WTC11 (cell line): ENCODE measurements around the gene CDCA7L. TPM values are rescaled to one million over a fixed set of nuclear protein-coding genes. Genes with fewer than 3 reads are reported as not detected.

ENCODE experiments used
- ATAC-seq: fragments of 200-7000 bp; cut with Tn5 transposase; 2 replicates; pipeline ENCODE4 v1.10.0; 2021; ENCODE audit warnings: mild to moderate bottlenecking, moderate library complexity
- CTCF ChIA-PET: fragments of 300-600 bp; sonication (Branson Sonifier 250); formaldehyde crosslinking; loops from one replicate; lab custom pipeline; 2021; ENCODE audit warnings: antibody characterized with exemption; lab: Charles Lee
- POLR2A ChIA-PET: fragments of 350-600 bp; sonication (Branson Sonifier 250); formaldehyde crosslinking; loops from one replicate; lab custom pipeline; 2021; ENCODE audit warnings: antibody characterized with exemption; lab: Charles Lee
- DNase-seq: peaks from one replicate; pipeline ENCODE4 v3.0.0; 2021; ENCODE audit warnings: low spot score
- H3K27ac Mint-ChIP-seq: 2 replicates; pipeline ENCODE4 v1.8.0; 2021; ENCODE audit warnings: mixed read lengths
- H3K27me3 Mint-ChIP-seq: 2 replicates; pipeline ENCODE4 v1.8.0; 2021; ENCODE audit warnings: low read depth, mild to moderate bottlenecking, moderate library complexity, mixed read lengths
- H3K36me3 Mint-ChIP-seq: 2 replicates; pipeline ENCODE4 v1.8.0; 2021; ENCODE audit warnings: mixed read lengths
- H3K4me1 Mint-ChIP-seq: 2 replicates; pipeline ENCODE4 v1.8.0; 2022; ENCODE audit warnings: mixed read lengths
- H3K4me3 Mint-ChIP-seq: 2 replicates; pipeline ENCODE4 v1.8.0; 2021; ENCODE audit warnings: mild to moderate bottlenecking, moderate library complexity, mixed read lengths
- H3K9me3 Mint-ChIP-seq: 2 replicates; pipeline ENCODE4 v1.8.0; 2021; ENCODE audit warnings: mixed read lengths
- AR ChIP-seq: fragments of 250-450 bp; sonication (Bioruptor Pico); IDR thresholded peaks from 2 replicates; pipeline ENCODE4 v1.9.0; 2021; ENCODE audit warnings: mild to moderate bottlenecking
- ATF3 ChIP-seq: sonication (generic); formaldehyde crosslinking; conservative IDR thresholded peaks from 2 replicates; pipeline ENCODE4 v1.8.1; 2022; ENCODE audit warnings: mild to moderate bottlenecking, missing genetic modification reagents
- CDX4 ChIP-seq: fragments of 250-450 bp; sonication (Bioruptor Pico); IDR thresholded peaks from 2 replicates; pipeline ENCODE4 v1.9.0; 2021; ENCODE audit warnings: moderate library complexity, mild to moderate bottlenecking, inconsistent platforms, borderline replicate concordance
- ESRRA ChIP-seq: sonication (generic); formaldehyde crosslinking; IDR thresholded peaks from 2 replicates; pipeline ENCODE4 v1.8.1; 2022; ENCODE audit warnings: mild to moderate bottlenecking, missing genetic modification reagents, borderline replicate concordance
- FOXJ3 ChIP-seq: sonication (generic); formaldehyde crosslinking; IDR thresholded peaks from 2 replicates; pipeline ENCODE4 v1.9.0; 2021; ENCODE audit warnings: missing genetic modification reagents, mild to moderate bottlenecking, borderline replicate concordance
- FOXP1 ChIP-seq: sonication (generic); formaldehyde crosslinking; IDR thresholded peaks from 2 replicates; pipeline ENCODE4 v1.8.0; 2022; ENCODE audit warnings: missing genetic modification reagents, mild to moderate bottlenecking, moderate library complexity, borderline replicate concordance
- FOXP4 ChIP-seq: sonication (generic); formaldehyde crosslinking; IDR thresholded peaks from 2 replicates; pipeline ENCODE4 v1.8.0; 2022; ENCODE audit warnings: mild to moderate bottlenecking, missing genetic modification reagents
- GRHL2 ChIP-seq: fragments of 250-450 bp; sonication (Bioruptor Pico); IDR thresholded peaks from 2 replicates; pipeline ENCODE4 v1.8.0; 2022; ENCODE audit warnings: mild to moderate bottlenecking, moderate library complexity; ENCODE audit not compliant: insufficient replicate concordance, severe bottlenecking
- GTF2I ChIP-seq: fragments of 250-450 bp; sonication (Bioruptor Pico); conservative IDR thresholded peaks from 2 replicates; pipeline ENCODE4 v1.4.0; 2021; ENCODE audit warnings: mild to moderate bottlenecking
- IRF2 ChIP-seq: sonication (generic); formaldehyde crosslinking; IDR thresholded peaks from 2 replicates; pipeline ENCODE4 v1.8.0; 2022; ENCODE audit warnings: low read depth, missing genetic modification reagents, borderline replicate concordance
- JAZF1 ChIP-seq: fragments of 250-450 bp; sonication (Bioruptor Pico); IDR thresholded peaks from 2 replicates; pipeline ENCODE4 v1.9.0; 2021; ENCODE audit warnings: moderate library complexity, mild to moderate bottlenecking, inconsistent platforms
- JUN ChIP-seq: sonication (generic); formaldehyde crosslinking; IDR thresholded peaks from 2 replicates; pipeline ENCODE4 v1.8.0; 2023; ENCODE audit warnings: mild to moderate bottlenecking, missing genetic modification reagents
- KAT7 ChIP-seq: sonication (generic); formaldehyde crosslinking; IDR thresholded peaks from 2 replicates; pipeline ENCODE4 v1.8.1; 2023; ENCODE audit warnings: missing genetic modification reagents, mild to moderate bottlenecking, borderline replicate concordance
- MAX ChIP-seq: sonication (generic); formaldehyde crosslinking; IDR thresholded peaks from 2 replicates; pipeline ENCODE4 v1.8.0; 2022; ENCODE audit warnings: mild to moderate bottlenecking, missing genetic modification reagents
- MLX ChIP-seq: sonication (generic); formaldehyde crosslinking; IDR thresholded peaks from 2 replicates; pipeline ENCODE4 v1.8.1; 2023; ENCODE audit warnings: mild to moderate bottlenecking, missing genetic modification reagents, moderate library complexity
- OVOL2 ChIP-seq: fragments of 250-450 bp; sonication (Bioruptor Pico); IDR thresholded peaks from 2 replicates; pipeline ENCODE4 v1.9.0; 2021; ENCODE audit warnings: mild to moderate bottlenecking, borderline replicate concordance
- SMAD3 ChIP-seq: sonication (generic); formaldehyde crosslinking; IDR thresholded peaks from 2 replicates; pipeline ENCODE4 v1.8.0; 2022; ENCODE audit warnings: missing genetic modification reagents, mild to moderate bottlenecking, borderline replicate concordance
- SMAD4 ChIP-seq: sonication (generic); formaldehyde crosslinking; IDR thresholded peaks from 2 replicates; pipeline ENCODE4 v1.8.0; 2022; ENCODE audit warnings: mild to moderate bottlenecking, missing genetic modification reagents
- SP1 ChIP-seq: sonication (generic); formaldehyde crosslinking; conservative IDR thresholded peaks from 2 replicates; pipeline ENCODE4 v1.8.1; 2022; ENCODE audit warnings: missing genetic modification reagents
- TCF7 ChIP-seq: sonication (generic); formaldehyde crosslinking; IDR thresholded peaks from 2 replicates; pipeline ENCODE4 v1.8.0; 2022; ENCODE audit warnings: mild to moderate bottlenecking, low read depth, missing genetic modification reagents, moderate library complexity
- ZNF219 ChIP-seq: sonication (generic); formaldehyde crosslinking; IDR thresholded peaks from 2 replicates; pipeline ENCODE4 v1.8.0; 2023; ENCODE audit warnings: missing genetic modification reagents, mild to moderate bottlenecking, borderline replicate concordance
- ZNF263 ChIP-seq: sonication (generic); formaldehyde crosslinking; IDR thresholded peaks from 2 replicates; pipeline ENCODE4 v1.8.1; 2022; ENCODE audit warnings: low read depth, mild to moderate bottlenecking, moderate library complexity, missing genetic modification reagents
- ZNF317 ChIP-seq: sonication (generic); formaldehyde crosslinking; IDR thresholded peaks from 2 replicates; pipeline ENCODE4 v1.8.1; 2023; ENCODE audit warnings: low read depth, mild to moderate bottlenecking, moderate library complexity, missing genetic modification reagents, borderline replicate concordance
- ZNF396 ChIP-seq: fragments of 250-450 bp; sonication (Bioruptor Pico); IDR thresholded peaks from 2 replicates; pipeline ENCODE4 v1.8.0; 2021; ENCODE audit warnings: mild to moderate bottlenecking, moderate library complexity, borderline replicate concordance
- ZNF423 ChIP-seq: fragments of 250-450 bp; sonication (Bioruptor Pico); IDR thresholded peaks from 2 replicates; pipeline ENCODE4 v2.1.2; 2022; ENCODE audit warnings: mild to moderate bottlenecking, moderate library complexity
- total RNA-seq: library from RNA; stranded (reverse); gene quantifications from 3 replicates; pipeline ENCODE4 v1.2.3, GENCODE V29; 2021
- TF ChIP-seq, protein P1 (sequence below): sonication (generic); formaldehyde crosslinking; IDR thresholded peaks from 2 replicates; pipeline ENCODE4 v1.8.1; 2022; ENCODE audit warnings: missing genetic modification reagents, borderline replicate concordance

CDCA7L gene
- total RNA-seq, 1 experiment from 2014 or later = 161 TPM

DNA sequence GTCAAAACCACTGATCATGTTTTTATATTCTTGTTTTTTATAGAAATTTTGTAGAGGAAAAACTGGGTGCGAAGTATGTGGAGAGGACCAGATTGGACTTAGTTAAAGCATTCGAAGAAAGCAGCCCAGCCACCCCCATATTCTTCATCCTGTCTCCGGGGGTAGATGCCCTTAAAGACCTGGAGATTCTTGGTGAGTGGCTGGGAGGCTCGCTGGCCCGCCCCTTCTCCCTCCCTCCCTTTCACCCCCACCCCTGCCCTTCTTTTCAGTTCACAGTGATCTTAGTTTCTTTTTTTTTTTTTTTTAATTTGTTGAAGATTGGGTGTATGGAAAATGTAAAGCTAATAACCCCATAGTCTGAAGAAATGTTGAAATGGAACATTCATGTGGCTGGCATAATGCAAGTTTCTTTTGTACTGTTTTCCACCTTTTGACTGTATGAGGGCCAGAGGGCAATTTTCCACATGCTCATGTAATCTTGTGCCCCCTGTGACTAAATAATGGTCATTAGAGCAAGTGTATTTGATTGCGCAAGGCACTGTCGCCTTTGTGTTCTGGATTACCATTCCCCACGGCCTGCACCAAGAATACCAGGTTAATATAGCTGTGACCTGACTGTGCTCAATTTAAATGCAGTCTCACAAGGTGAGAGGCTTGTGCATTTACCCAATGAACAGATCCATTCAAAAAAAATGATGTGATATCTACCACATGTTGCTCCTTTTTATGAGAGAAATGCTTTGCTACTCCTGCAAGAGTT is 77.7 kb downstream of the CDCA7L start (continued):
- no peak for TF ChIP-seq TCF7 (CRISPR knock-in tag)

DNA sequence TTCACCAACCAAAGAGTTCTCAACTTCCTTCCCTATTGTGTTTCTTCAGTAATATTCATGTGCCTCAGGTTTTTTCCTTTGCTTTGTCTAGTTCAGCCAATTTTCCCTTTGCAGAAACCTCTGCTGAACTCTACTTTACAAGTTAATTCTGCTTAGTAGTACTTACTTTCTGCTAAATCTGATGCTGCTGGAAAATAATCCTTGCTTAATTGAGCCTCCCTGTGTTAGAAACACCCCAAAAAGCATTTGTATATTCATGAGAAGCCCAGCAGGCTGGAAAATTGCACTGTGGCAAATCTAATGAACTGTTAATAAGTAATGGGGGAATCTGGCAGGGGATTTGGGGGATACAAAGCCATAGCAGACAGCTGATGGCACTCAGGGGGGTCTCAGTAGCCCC is 78.5 kb downstream of the CDCA7L start:
- peaks cover 71% of the 10 kb centered on the region for H3K4me1 Mint-ChIP-seq
- H3K27ac Mint-ChIP-seq = peak overlapping the region; percentile 89
- CTCF ChIA-PET = interaction anchor here (3.2 kb wide), 1 partner anchor 15 kb away, joined by 10 read pairs; no protein-coding TSS in a partner anchor
- H3K36me3 Mint-ChIP-seq = peaks cover 9% of the 10 kb centered on the region; the same call in 1 of the 2 replicates
- DNase-seq (no peak), ATAC-seq (no peak)
- TF ChIP-seq FOXP4 (CRISPR knock-in tag) (no peak), ZNF423 (CRISPR knock-in tag) (no peak), ZNF219 (CRISPR knock-in tag) (no peak), ZNF263 (CRISPR knock-in tag) (no peak), KAT7 (no peak), SMAD3 (CRISPR knock-in tag) (no peak), FOXP1 (no peak), JAZF1 (no peak), ESRRA (CRISPR knock-in tag) (no peak), ZNF396 (no peak), MAX (CRISPR knock-in tag) (no peak), SMAD4 (CRISPR knock-in tag) (no peak), OVOL2 (CRISPR knock-in tag) (no peak)
- TF ChIP-seq, protein P1, sequence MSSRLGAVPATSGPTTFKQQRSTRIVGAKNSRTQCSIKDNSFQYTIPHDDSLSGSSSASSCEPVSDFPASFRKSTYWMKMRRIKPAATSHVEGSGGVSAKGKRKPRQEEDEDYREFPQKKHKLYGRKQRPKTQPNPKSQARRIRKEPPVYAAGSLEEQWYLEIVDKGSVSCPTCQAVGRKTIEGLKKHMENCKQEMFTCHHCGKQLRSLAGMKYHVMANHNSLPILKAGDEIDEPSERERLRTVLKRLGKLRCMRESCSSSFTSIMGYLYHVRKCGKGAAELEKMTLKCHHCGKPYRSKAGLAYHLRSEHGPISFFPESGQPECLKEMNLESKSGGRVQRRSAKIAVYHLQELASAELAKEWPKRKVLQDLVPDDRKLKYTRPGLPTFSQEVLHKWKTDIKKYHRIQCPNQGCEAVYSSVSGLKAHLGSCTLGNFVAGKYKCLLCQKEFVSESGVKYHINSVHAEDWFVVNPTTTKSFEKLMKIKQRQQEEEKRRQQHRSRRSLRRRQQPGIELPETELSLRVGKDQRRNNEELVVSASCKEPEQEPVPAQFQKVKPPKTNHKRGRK (CRISPR knock-in tag) = no peak
- peak overlapping the region; percentile 12; the same call in 1 of the 2 replicates for H3K4me3 Mint-ChIP-seq
- no peaks in the 10 kb centered on the region for H3K9me3 Mint-ChIP-seq
- POLR2A ChIA-PET = no interaction called here
- no peaks in the 10 kb centered on the region for H3K27me3 Mint-ChIP-seq

DNA sequence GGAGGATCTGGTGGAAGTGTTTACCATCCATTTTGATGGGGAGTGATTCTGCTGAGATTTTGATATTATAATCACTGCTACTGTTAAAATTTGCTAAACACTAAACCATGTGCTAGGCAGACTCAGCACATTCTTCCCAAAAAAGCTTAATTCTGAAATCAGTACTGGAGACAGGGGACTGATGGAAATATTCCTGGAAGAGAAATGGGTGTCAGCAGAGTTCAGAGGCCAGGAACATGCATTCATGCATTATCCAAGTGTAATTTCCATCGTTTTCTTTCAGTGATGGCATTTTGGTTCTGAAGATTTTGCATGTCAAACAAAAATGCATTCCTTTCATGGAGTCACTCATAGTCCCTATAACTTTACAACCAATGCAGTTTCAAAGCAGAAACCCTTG is 79.0 kb downstream of the CDCA7L start:
- Mint-ChIP-seq H3K4me1 (peaks cover 71% of the 10 kb centered on the region), H3K27ac (peak overlapping the region; percentile 89), H3K27me3 (no peaks in the 10 kb centered on the region), H3K36me3 (peaks cover 9% of the 10 kb centered on the region; the same call in 1 of the 2 replicates), H3K4me3 (0 out of 2 replicates have a peak overlapping the region, but pooled peaks have one; percentile 12), H3K9me3 (no peaks in the 10 kb centered on the region)
- DNase-seq = no peak
- POLR2A ChIA-PET = no interaction called here
- ATAC-seq = no peak
- CTCF ChIA-PET = no interaction called here
- no peak for TF ChIP-seq ATF3 (CRISPR knock-in tag)
- no peak for TF ChIP-seq TCF7 (CRISPR knock-in tag)
- no peak for TF ChIP-seq FOXJ3
- TF ChIP-seq AR = no peak
- TF ChIP-seq MLX (CRISPR knock-in tag) = no peak
- TF ChIP-seq JUN (CRISPR knock-in tag) = no peak
- TF ChIP-seq SP1 (CRISPR knock-in tag) = no peak
- TF ChIP-seq CDX4 = no peak
- no peak for TF ChIP-seq IRF2 (CRISPR knock-in tag)
- TF ChIP-seq GTF2I = no peak
- TF ChIP-seq GRHL2 (CRISPR knock-in tag) = no peak
- no peak for TF ChIP-seq ZNF317 (CRISPR knock-in tag)
